Measurements from ENCODE around the gene SLK.

SLK gene

DNA sequence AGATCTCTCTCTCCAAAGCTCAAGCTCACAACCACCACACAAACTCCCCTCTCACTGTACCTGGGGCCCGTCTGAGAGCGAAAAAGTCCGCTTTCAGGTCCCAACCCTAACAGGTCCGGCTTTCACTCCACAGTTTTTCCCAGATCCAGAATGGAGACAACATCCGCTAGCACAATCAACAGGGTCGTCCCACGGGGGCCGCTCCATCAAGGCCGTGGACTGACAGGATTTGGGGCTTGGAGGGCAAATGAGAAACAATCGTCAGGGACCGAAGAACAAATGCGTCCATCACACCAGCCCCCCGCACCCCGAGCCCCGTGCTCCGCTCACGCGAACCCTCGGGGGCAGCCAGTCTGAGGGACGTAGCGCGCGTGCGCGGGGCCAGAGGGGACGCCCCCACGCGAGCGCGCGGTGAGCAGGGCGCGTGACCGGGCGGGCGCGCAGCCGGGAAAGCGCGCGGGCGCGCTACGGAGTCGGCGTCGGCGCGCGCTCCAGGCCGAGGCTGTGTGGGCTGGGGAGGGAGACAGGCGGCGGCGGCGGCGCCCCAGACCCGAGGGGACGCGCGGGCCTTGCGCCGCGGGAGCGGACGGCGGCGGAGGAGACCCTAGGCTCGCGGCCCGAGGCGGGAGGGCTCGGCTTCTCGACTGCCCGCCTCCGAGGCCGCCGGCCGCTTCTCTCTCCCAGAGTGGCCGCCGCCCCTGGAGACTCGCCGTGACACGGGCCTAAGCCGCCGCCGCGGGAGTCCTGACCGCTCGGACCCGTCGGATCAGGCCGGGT is at the start of gene SLK:
SLK (plus strand) TSS at position 470 of the 777 bp plus-strand sequence. CDS start 606 bp downstream, outside the sequence.
- peak; percentile 87 for DNase-seq

DNA sequence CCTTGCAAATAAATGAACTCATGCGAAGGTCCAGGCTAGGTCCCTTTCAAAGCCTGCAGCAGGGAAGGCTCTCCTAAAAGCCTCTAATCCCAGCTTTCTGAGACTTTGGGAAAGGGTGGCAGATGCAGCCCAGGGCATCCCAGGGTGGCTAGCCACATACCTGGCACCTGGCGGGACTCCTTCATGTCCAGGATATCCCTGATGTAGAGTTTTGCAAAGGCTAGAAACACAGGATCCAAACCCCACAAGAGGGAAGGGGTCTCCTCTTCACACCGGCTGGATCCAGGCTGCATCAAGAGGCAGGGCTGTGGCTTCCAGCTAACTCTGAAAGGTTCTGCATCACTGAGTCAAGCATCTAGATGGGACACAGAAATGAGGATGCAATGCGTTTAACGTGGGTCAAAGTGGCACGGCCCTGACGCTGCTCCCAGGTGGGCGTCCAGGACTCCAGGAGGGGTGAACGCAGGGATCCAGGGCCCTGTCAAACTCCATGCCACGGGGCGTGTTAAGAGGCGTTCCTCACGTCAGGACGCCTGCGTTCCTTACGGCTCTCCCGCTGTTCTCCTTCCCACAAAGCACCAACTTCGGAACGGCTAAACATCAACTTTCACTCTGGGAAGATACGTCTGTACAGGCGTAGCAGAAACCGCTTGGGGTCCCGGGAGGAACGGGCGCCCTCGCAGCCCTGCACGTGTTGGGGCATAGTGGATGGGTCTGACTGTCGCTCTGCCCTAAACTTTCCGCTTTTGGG is 49.5 kb upstream of the SLK start:
- no peak for DNase-seq

DNA sequence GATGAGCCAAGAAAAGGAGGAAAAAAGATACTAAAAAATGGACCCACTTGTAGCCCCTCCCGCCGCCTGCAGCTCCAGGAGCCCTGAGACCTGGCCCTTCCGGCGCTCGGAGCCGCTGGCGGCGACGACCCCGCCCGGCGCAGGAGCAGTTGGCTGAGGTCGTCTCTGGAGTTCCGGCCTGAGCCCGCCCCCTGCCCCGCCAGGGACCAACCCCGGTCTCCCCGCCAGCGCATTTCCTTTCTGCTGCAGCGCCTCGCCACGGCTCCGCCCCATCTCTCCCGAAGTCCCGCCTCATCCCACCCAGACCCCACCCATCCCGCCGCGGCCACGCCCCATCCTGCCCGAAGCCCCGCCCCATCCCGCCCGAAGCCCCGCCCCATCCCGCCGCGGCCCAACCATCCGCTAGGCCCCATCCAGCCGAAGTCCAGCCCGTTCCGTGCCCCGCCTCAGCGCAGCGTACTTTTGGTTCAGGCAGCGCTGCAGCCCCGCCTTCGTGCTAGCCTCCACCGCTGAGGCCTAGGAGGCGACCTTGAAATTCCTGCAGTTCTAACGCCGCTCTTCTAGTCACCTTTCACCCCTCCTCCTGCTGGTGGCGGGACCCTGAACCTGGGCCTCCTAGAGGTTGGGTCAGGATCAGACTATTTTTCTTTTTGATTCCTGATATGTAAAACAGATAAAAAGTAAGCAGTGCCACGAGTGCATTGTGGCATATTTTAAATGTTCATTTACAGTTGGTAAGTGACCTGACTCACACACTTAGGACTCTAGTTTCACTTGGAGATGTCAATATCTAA is 48.7 kb upstream of the SLK start, which contains the start of gene STN1:
STN1 (minus strand) TSS at position 132 of the 794 bp plus-strand sequence. CDS start 590 bp downstream, outside the sequence.
- DNase-seq, result peak; percentile 96

DNA sequence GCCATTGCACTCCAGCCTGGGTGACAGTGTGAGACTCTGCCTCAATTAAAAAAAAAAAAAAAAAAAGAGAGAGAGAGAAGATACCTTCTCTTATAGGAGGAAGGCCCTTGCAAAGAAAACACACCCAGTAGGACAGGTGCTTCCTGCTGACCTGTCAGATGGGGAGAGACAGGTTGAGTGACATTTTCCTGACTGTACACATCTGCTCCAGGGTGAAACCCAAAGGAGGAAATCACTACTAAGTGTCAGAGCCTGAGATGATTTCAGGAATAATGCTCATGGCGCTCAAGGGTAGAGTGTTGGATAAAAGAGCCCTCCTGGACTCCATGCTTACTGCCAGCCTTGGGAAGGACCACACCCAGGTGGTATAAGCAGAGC is 47.3 kb upstream of the SLK start:
- no peak for DNase-seq

DNA sequence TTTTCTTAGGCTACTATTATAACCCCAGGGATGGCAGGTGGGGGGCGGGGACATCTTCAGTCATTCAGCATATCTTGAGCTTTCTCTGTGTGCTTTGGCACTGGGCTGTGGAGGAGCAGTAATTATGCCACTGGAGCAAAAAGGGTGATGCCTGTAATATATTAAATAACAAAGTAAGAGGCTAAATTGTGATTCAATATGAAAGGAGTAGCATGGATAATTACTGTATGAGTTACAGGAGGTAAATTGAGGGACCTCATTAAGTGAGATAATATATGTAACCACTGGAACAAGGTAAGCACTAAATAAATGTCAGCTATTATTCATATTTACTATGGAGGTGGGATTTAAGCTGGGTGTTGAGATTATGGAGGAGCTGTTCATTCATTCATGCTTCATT is 45.7 kb upstream of the SLK start:
- no peak for DNase-seq

DNA sequence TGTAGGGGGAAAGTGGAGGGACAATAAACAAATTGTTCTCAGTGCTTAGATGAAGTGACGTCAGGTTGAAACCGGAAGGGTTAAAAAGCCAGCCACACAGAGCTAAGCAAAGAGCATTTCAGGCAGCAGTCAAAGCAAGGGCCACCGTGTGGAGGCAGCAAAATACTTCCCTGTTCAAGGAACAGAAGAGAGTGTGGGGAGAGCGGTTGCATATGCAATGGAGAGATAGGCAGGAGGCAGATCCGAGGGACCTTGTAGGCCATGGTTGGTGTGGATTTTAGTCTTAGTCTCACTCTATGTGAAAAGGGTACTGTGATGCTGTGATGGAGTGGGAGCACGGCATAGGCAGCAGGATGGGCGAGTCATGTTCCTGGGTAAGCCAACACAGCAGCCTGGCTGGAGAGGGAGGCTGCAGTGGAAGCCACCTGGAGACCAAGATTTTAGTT is 45.2 kb upstream of the SLK start:
- DNase-seq, result no peak

DNA sequence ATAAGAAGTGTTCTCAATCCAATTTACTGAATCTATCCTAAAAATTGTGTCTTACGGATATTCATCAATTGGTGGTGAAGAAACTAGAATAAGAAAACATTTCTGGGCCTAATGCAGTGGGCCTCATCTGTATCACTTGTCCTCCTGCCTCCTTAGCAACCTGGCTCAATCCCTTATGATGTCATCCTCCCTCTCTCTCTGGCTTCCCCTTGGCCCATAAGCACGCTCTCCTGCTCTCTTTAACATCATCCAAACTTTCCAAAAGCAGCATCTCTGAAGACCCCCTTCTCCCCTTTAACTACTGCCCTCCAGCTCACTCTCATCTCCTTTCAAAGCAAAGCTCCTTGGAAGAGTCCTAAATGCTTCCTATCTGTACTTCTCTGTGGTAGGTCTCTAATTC is 44.3 kb upstream of the SLK start:
- DNase-seq, result no peak

DNA sequence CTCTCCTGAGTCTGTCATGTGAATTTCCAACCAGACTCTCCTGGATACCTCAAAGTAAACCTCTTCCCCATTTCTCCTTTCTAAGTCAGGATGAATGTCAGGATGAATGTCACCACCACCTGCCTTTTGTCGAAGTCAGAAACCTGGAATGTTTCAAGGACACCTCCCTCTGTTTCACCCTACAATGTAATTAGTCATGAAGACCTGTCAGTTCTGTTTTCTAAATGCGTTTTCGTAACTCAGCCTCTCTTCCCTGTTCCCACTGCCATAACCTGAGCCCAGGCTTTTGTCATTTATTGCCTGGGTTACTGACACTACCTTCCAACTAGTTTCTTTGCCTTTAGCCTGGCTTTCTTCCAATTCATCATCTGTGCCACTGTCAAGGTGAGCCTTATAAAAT is 43.4 kb upstream of the SLK start:
- no peak for DNase-seq

DNA sequence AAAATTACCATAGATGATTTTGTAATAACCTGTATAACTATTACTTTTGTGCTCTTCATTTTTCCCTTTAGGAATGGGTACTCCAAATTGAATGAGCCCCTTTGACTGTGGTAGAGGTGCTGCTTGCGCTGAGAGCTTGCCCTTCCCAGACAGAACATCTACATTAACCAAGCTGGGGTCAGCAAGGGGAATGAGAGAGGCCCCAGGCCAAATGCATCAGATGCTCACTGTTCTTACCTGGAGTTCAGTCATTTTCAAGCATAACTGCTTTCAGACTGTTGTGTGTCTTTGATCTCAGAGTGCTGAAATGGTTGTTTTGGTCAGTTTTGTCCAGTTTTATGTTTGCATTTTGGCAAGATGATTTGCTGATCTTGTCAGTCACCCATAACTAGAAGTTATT is 41.3 kb upstream of the SLK start:
- no peak for DNase-seq

DNA sequence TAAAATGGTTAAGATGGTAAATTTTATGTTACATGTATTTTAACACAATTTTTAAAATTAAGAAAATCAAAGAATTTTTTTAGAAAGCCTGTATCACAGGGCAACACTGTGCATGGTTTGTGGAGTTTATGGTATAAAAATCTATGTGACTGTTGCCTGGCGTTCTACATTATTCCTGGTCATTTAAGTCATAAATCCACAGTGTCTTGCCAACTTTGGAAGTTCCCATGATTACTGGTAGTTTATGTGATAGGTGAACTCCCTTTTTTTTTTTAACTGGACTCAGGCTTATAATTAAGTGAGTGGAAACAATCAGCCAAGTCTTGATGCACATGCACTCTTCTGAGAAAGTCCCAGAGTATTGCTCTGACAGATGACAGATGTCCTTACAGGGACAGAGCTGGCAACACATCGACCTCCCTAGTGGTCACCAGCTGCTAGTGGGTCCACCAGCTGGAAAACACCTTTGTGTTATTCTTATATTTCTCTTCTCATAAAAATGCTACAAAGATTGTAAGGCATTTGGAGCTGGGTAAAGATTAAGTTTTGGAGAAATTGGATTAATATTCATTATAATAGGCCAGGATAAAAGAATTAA is 40.1 kb upstream of the SLK start:
- no peak for DNase-seq

DNA sequence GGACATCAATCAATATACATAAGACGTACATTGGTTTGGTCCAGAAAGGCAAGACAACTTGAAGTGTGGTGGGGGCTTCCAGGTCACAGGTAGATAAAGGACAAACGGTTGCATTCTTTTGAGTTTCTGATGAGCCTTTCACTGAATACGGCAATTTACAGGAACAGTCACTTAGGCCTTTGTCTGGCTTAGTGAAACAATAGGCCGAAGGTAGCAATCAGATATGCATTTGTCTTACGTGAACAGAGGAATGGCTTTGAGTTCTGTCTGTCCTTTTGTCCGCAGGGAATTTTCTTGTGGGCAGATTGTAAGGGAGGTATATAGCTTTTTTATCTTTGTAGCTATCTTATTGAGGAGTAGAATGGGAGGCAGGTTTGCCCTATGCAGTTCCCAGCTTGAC is 38.2 kb upstream of the SLK start:
- DNase-seq, result no peak

DNA sequence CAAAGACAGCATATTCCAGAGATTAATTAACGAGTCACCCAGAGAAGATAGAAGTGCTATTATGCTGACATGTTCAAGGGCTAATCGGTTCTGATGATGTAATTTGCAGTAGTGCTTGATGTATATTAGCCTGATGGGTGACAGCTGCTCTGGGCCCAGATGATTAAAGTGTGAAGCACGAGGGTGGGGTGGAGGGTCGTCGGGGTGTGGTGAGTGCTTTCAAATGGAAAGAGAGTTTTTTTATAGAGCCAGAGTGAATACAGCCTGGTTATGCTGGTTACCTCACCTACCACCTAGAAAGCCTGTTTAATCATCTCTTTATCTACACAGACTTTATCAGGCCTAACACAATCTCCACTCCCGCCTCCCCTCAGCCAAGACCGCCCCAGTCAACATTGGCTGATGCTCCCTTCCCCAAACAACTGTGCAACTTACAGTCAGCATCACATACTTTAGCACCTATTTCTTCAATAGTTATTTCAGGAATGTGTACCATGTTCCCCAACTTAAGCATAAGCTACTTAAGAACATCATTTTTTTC is 37.5 kb upstream of the SLK start:
- DNase-seq, result no peak

DNA sequence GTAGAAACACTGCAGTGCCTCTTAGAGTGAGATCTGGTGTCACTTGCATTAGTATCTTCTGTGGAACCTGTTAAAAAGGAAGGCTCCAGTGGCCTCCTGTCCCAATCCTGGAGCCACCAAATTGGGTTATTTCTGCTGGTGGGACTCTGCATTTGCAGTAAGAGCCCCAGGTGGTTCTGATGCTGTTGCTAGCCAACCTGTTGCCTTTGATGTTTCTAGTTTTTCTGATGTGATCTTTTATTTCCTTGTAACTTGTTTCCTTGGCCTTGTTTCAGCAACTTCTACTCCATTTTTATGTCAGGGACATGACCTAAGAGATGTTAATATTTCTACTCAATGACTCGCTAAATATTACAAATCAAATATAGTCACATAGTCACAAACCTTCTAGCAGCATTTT is 36.5 kb upstream of the SLK start:
- DNase-seq, result no peak

DNA sequence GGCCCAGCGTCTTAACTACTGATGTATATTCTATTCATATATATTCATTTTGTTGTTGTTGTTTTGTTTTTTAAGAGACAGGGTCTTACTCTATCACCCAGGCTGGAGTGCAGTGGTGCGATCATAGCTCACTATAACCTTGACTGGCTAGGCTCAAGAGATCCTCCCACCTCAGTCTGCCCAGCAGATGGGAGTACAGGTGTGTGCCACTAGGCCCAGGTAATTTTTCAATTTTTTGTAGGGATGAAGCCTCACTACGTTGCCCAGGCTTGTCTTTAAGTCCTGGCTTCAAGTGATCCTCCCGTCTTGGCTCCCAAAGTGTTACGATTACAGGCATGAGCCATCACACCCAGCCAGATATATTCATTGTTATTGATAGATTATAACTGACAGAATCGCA is 36.1 kb upstream of the SLK start:
- DNase-seq, result no peak

DNA sequence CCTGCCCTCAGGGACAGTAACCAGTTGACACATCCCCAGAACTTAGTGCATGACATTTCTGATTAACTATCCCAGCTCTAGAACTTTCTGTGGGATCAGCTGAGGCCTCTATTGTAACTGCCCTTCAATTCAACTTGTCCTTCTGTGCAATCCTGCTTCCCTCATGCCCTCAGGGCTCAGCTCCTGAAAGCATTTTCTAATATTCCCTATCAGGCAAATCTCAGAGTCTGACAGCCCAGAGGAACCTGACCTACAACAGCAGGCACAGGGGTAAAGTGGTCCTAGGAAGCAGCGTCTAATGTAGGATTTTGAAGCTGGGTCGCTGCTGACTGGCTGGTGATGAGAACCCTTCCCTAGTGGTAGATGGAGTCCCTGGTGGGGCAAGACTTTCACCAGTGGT is 35.3 kb upstream of the SLK start:
- DNase-seq, result no peak

DNA sequence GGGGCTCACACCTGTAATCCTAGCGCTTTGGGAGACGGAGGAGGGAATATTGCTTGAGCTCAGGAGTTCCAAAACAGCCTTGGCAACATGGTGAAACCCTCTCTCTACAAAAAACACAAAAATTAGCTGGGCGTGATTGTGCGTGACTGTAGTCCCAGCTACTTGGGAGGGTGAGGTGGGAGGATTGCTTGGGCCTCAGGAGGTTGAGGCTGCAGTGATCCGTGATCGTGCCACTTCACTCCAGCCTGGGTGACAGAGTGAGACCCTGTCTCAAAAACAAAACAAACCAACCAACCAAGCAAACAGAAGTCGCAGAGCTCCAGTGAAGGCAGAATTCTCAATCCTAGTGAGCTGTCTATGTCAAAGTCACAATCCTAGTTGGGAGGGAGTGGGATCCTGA is 34.7 kb upstream of the SLK start:
- no peak for DNase-seq

DNA sequence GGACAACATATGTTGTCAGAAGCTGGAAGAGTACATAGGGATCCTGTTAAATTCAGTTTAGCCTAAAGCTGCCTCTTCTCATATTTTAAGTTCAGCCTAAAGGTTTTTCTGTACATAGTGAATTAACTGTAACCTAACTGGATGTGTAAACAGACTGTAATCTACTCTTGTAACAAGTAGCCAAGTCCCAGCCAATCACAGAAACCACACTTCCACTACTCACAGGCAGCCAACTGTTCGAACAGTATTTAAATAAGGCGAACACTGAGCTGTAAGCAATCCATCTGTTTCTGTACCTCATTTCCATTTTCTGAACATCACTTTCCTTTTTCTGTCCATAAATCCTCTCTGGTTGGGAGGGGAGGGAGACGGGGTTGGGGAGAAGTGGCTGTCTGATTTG is 34.0 kb upstream of the SLK start:
- no peak for DNase-seq

DNA sequence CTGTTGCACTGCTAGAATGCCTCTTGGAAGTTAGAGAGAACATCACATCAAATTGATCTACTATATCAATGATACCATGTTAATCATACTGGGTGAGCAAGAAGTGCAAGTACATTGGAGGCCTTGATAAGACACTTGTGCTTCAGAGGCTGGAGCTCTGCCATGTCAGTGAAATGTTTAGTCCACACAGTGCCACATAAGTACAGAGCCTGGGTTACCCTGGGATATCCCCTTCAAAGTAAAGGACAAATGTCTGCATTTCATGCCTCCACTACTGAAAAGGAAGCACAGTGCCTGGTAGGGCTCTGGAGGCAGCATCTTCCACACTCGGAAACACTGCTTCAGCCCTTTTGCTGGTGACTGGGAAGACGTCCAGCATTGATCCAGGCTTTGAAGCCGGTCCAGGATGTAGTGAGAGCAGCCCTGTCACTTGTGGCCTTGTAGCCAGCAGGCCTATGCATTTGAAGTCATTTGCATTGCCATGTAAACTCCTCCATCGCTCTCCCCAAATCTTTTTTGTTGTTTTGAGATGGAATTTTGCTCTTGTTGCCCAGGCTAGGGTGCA is 33.3 kb upstream of the SLK start:
- no peak for DNase-seq

DNA sequence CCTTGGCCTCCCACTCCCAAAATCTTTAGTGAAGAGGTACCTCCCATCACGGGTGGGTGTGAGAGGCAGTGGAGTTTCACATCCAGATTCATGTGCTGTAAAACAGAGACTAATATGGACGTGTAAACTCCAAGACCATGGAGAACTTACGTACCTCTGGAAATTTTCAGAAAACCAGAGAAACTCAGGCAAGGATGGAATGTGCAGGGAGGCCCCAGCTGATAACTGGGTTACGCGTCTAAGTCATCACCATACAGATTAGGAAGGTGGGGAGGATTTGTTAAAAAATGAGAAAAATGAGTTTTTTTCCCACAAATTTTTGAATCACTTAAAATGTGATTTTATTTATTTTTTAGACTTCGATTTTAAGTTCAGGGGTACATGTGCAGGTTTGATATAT is 32.6 kb upstream of the SLK start:
- DNase-seq, result no peak

DNA sequence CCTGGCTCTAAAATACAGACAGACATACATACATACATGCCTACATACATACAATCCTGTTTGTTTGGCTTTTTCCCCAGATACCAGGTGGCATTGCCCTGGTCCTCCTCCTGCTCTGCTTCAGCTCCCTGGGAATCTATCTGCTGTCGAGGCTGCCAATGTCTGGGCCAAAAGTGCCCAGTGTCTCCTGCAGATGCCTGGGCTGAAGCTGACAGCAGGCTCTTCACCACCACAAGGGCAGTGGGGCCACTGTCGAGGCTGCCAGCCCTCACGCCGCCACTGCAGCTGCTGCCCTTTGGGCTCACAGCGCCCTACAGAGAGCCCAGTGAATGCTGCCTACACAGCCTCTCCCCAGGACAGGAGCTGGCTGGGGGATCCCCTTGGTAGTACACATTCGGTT is 30.9 kb upstream of the SLK start:
- no peak for DNase-seq

DNA sequence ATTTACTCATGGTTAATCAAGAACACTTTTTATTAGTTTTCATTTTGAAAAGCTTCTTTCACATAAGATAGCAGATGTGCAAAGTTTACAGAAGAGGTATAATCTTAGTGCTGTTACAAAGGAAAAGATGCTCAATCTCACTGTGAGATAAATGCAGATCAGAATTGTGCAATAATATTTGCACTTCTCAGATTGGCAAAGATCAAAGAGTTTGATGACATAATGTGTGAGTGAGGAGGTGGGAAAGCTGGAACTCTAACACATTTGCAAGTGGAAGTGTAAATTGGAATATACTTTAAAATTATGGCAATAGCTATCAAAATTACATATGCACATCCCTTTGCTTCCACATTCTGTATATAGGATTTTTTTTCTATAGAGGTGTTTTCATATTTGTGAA is 27.4 kb upstream of the SLK start:
- DNase-seq, result no peak

DNA sequence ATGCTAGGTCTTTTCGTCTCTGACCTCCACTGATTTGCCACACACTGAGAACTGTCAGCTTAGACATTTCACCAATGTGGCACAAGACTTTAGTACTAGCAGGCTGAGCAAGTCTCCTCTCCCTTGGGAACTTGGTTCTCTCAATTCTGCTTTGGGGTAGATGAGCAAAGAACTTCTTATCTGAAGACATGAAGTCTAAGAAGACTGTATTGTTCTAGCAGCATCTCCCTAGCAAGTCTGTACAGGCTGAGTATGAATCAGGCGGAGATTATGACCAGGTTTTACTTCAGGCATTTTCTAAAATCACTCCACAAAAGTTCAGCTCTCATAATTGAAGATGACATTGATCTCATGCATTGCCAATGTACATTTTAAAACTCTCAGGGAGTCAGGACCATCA is 25.1 kb upstream of the SLK start:
- DNase-seq, result no peak

DNA sequence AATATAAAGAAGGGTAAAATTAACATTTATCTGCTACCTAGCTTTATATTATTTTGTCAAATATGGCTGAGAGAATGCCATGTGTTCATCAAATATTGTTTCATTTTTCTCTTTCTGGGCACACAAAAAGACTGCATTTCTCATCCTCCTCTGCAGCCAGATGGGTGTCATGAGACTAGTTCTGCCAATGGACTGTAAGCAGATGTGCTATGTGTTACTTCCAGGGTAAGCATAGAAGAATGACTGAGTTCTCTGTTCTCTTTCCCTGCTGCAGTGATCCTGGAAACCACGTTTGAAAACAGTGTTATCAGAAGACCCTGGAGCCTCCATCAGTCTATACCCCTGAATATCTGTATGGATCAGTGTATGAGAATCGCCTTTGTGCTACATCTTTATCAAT is 24.1 kb upstream of the SLK start:
- DNase-seq, result no peak
